ENCODE measurements around the gene GFPT1.

- TF ChIP-seq, protein P1, sequence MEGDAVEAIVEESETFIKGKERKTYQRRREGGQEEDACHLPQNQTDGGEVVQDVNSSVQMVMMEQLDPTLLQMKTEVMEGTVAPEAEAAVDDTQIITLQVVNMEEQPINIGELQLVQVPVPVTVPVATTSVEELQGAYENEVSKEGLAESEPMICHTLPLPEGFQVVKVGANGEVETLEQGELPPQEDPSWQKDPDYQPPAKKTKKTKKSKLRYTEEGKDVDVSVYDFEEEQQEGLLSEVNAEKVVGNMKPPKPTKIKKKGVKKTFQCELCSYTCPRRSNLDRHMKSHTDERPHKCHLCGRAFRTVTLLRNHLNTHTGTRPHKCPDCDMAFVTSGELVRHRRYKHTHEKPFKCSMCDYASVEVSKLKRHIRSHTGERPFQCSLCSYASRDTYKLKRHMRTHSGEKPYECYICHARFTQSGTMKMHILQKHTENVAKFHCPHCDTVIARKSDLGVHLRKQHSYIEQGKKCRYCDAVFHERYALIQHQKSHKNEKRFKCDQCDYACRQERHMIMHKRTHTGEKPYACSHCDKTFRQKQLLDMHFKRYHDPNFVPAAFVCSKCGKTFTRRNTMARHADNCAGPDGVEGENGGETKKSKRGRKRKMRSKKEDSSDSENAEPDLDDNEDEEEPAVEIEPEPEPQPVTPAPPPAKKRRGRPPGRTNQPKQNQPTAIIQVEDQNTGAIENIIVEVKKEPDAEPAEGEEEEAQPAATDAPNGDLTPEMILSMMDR (IDR thresholded peaks at IDR 0.05), result no peak
- no peak for TF ChIP-seq POLR2A (IDR thresholded peaks at IDR 0.05)
- TF ChIP-seq EP300 (IDR thresholded peaks at IDR 0.05), result no peak
Measured at GRCh38 chr2:69285379-69285894, 101.6 kb downstream of the GFPT1 start.

All from stomach (tissue), 4 donors.